HG03460 (cell line): ENCODE measurements around the gene TNNC2.
"Not testable (repeated sequence)": the region's sequence is repeated elsewhere in the genome, so short reads cannot be mapped to it uniquely, and the experiment has no call there.

Experiments used
- ATAC-seq: cut with Tn5 transposase; IDR thresholded peaks from one replicate; pipeline ENCODE4 v1.9.1; 2021; ENCODE audit not compliant: unreplicated experiment

TNNC2 gene

GRCh38 chr20:45823949-45824835 is 2.9 kb downstream of the TNNC2 start:
- ATAC-seq = no peak

GRCh38 chr20:45822857-45823256 is 4.3 kb downstream of the TNNC2 start:
- no peak for ATAC-seq

DNA sequence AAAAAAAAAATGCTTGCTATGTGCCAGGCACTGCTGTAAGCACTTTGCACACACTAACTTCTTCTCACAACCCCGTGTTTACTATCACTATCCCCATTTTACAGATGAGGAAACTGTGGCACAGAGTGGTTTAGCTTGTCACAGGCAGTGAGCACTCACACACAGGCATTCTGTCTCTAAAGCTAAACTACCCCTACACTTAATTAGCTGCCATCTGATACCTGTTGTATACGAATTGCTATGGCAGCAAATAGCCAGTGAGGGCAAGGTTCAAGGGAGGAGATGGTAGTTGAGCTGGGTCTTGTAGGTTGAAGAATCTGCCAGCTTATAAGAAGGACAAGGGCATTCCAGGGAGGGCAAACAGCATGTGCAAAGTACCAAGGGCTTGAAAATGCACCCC is 5.2 kb downstream of the TNNC2 start:
- ATAC-seq = no peak

DNA sequence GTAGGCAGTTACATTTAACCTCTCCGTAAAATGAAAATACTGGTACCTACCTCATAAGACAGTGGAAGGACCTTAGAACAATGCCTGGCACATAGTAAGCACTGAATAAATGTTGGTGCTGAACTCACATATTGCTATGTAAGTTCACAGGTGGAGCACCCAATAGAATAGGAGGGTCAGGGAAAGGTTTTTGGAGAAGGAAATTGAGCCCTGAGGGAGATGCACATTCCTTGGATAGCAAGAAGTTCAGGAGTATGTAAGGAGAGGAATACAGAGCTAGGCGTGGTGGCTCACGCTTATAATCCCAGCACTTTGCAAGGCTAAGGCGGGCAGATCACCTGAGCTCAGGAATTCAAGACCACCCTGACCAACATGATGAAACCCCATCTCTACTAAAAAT is 7.6 kb downstream of the TNNC2 start:
- no peak for ATAC-seq

DNA sequence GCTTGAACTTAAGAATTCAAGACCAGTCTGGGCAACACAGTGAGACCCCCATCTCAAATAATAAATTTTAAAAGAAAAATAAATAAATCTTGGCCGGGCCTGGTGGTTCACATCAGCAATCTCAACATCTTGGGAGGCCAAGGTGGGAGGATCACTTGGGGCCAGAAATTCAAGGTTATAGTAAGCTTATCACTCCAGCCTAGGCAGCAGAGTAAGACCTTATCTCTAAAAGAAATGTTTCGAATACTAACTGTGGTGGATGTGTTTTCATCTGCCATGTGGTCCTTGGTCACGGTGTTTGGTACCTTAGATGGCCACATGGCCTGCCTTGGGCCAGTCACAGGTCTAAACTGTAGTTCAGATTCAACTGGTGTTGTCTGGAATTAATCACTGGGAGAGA is 8.9 kb downstream of the TNNC2 start:
- ATAC-seq = no peak

GRCh38 chr20:45817376-45818194 is 9.5 kb downstream of the TNNC2 start:
- no peak for ATAC-seq

GRCh38 chr20:45816951-45817350 is 10.2 kb downstream of the TNNC2 start:
- ATAC-seq = no peak

- no peak for ATAC-seq
Measured at GRCh38 chr20:45814314-45814713, 12.8 kb downstream of the TNNC2 start.

GRCh38 chr20:45813489-45813888 is 13.6 kb downstream of the TNNC2 start:
- no peak for ATAC-seq

GRCh38 chr20:45813006-45813340 is 14.1 kb downstream of the TNNC2 start:
- no peak for ATAC-seq

- peak; percentile 96 for ATAC-seq
Measured at GRCh38 chr20:45812157-45813005, 14.7 kb downstream of the TNNC2 start, which contains the start of gene UBE2C. Gene UBE2C (plus strand): TSS chr20:45812644. CDS start chr20:45812696, 52 bp downstream.

GRCh38 chr20:45810191-45810970 is 16.7 kb downstream of the TNNC2 start:
- no peak for ATAC-seq

GRCh38 chr20:45801851-45802250 is 25.3 kb downstream of the TNNC2 start:
- no peak for ATAC-seq

GRCh38 chr20:45798935-45799642 is 28.0 kb downstream of the TNNC2 start:
- no peak for ATAC-seq

GRCh38 chr20:45797955-45798354 is 29.2 kb downstream of the TNNC2 start:
- ATAC-seq = not testable (repeated sequence)

DNA sequence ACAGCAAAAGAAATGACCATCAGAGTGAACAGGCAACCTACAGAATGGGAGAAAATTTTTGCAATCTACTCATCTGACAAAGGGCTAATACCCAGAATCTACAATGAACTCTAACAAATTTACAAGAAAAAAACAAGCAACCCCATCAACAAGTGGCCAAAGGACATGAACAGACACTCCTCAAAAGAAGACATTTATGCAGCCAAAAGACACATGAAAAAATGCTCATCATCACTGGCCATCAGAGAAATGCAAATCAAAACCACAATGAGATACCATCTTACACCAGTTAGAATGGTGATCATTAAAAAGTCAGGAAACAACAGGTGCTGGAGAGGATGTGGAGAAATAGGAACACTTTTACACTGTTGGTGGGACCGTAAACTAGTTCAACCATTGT is 29.6 kb downstream of the TNNC2 start:
- ATAC-seq = not testable (repeated sequence)

DNA sequence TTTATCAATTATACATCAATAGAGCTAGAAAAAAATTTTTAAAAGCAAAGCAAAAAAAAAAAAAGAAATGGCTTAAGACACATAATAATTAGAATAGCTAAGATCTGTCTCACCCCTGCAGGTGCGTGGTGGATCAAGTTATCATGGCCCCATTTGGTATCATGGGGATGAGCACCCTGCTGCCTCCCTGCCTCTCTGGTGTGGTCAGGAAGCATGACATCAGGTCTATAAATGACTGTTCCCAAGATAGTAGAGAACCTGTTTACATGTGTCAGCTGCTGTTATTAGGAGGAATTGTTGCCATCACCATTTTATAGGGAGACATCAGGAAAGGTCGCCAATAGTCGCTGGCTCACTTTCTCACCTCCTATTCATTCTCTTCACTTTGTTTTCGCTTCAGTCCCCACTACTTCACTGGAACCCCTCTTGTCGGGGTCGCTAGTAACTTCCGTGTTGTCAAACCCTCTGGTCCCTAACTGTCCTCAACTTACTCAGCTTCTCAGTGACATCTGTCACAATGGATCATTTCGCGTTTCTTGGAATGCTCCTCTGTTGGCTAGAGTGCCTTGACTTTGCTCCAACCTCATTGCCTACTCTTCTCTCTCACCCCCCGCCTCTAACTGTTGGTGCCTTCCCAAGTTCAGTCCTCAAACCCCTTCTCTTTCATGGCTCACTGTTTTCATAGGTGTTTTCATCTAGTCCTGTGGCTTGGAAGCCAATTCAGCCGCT is 30.6 kb downstream of the TNNC2 start:
- ATAC-seq = no peak

DNA sequence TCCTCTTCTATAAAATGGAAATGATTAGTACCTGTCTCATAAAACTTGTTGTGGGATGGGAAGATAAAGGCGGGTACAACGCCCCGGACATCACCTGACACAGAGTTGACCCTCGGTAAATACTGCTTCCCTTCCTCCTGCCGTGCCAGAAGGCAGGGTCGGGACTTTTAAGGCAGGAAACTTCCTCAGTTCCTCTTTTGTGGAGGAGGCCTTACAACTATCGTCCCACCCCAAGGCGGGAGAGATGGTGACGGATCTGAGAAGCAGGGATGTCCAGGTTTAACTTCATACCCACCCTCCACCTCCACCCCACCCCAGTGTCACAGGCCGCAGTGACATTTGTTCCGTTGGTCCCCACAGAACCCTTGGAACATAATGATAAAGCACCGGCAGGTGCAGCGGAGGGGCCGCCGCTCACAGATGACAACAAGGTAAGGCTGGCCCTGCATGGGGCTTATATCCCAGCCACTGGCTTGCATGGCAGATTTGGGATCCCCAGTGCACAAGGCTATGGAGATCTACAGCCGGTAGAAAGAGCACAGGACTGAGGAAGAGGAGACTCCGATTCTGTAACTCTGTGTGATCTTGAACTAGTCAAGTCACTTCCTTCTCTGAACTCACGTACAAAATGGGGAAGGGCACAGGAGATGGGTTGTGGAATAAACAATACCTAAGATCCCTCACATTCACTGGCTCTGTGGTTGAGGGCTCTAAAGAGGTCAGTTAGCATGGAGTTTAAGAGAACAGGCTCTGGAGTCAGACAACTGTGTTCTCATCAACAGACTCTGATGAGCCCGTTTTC is 34.6 kb downstream of the TNNC2 start:
- ATAC-seq = peak; percentile 30
